ENCODE measurements around the gene C12orf57. TPM values are rescaled to one million over a fixed set of nuclear protein-coding genes. Genes with fewer than 3 reads are reported as not detected.
A peak's percentile ranks its signal among the peaks of the same experiment; 100 is the strongest.

The C12orf57 gene
- total and polyA plus RNA-seq, 2 of the 13 experiments (the other 11 are each of a cell fraction or from before 2014, with no cell fraction given) = 84.0 to 287 TPM

DNA sequence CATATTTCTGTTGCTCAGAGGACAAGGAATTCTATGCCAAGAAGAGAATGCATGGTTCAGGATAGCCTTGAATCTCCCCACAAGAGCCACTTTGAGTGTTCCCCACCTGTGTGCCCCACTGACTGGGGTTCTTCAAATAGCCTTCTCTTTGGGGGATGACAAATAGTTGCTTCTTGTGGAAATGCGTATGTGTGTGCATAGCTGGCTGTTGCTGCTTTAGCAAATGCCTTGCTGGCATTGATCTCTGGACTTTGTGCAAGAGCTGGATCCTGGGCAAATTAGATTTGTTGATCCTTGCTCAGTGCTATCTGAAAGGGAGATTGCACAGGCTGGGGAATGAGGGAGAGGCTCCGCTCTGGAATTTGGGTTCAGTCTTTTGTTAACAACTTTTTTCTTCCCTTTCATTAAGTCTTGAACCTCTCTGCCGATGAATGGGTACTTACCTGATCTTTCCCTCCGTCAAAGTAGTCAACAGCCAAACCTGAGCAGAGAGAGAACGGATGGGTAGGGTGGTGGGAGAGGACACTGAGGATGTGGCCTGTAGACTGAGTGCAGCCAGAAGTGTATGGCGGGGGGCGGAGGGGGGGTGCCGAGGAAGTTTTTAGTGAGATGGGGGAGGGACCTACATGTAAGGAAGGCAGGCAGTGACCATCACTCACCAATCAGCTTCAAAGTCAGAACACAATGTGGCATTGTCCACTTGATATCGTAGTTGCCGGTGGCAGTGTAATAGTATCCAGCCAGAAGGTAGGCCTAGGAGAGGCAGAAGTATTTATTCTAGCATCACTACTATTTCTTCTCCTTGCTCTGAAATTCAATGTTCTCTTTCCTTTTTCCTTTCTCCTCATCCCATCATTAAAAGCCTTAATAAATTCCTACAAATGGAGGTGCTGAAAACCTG is 37.6 kb downstream of the C12orf57 start (continued):
- no peak for TF ChIP-seq AKNA (CRISPR knock-in tag; IDR thresholded peaks at IDR 0.05; ENCODE audit: borderline replicate concordance)
- no peak for TF ChIP-seq ZNF317 (CRISPR knock-in tag; IDR thresholded peaks at IDR 0.05)
- TF ChIP-seq POGZ (CRISPR knock-in tag; IDR thresholded peaks at IDR 0.05) = no peak
- TF ChIP-seq DZIP1 (CRISPR knock-in tag; IDR thresholded peaks at IDR 0.05) = no peak
- TF ChIP-seq ZNF30 (CRISPR knock-in tag; IDR thresholded peaks at IDR 0.05) = no peak
- no peak for TF ChIP-seq ZNF512B (CRISPR knock-in tag; IDR thresholded peaks at IDR 0.05; ENCODE audit: borderline replicate concordance)
- TF ChIP-seq PAF1 (CRISPR knock-in tag; IDR thresholded peaks at IDR 0.05) = no peak
- TF ChIP-seq CBX2 (IDR thresholded peaks at IDR 0.05; ENCODE audit: low read depth, low read length) = no peak
- no peak for TF ChIP-seq CBX2 (CRISPR knock-in tag; IDR thresholded peaks at IDR 0.05; ENCODE audit: low read depth)
- TF ChIP-seq ZNF614 (CRISPR knock-in tag; IDR thresholded peaks at IDR 0.05; ENCODE audit: borderline replicate concordance) = no peak; the same call in 1 of the 2 replicates
- TF ChIP-seq POLR2AphosphoS5 (IDR thresholded peaks at IDR 0.05; ENCODE audit: low read depth, low read length) = peak; percentile 30; the same call in 1 of the 2 replicates
- TF ChIP-seq HMG20B (CRISPR knock-in tag; conservative IDR thresholded peaks at IDR 0.05) = peak; percentile 50; the same call in 1 of the 2 replicates
- TF ChIP-seq E2F5 (CRISPR knock-in tag; conservative IDR thresholded peaks at IDR 0.05) = no peak
- no peak for TF ChIP-seq HIVEP1 (CRISPR knock-in tag; IDR thresholded peaks at IDR 0.05)
- TF ChIP-seq, protein P1, sequence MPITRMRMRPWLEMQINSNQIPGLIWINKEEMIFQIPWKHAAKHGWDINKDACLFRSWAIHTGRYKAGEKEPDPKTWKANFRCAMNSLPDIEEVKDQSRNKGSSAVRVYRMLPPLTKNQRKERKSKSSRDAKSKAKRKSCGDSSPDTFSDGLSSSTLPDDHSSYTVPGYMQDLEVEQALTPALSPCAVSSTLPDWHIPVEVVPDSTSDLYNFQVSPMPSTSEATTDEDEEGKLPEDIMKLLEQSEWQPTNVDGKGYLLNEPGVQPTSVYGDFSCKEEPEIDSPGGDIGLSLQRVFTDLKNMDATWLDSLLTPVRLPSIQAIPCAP (CRISPR knock-in tag; IDR thresholded peaks at IDR 0.05; ENCODE audit: low read depth) = no peak
- TF ChIP-seq GFI1 (CRISPR knock-in tag; IDR thresholded peaks at IDR 0.05; ENCODE audit: borderline replicate concordance) = peak; percentile 95
